Testis (tissue), 3 donors: ENCODE measurements around the gene ARHGAP26. TPM values are rescaled to one million over a fixed set of nuclear protein-coding genes. Genes with fewer than 3 reads are reported as not detected.
"Not testable (repeated sequence)": the region's sequence is repeated elsewhere in the genome, so short reads cannot be mapped to it uniquely, and the experiment has no call there.

Experiments
- DNase-seq: peaks from one replicate; pipeline ENCODE4 v3.0.0-alpha.2; 2019
- H3K27ac ChIP-seq, 2 donors: fragments of 200-600 bp; sonication (generic); one replicate each; pipeline ENCODE4 v1.5.1; 2019
- H3K27me3 ChIP-seq: fragments of 200-600 bp; sonication (generic); one replicate; pipeline ENCODE4 v1.5.1; 2019
- H3K36me3 ChIP-seq: fragments of 200-600 bp; sonication (generic); one replicate; pipeline ENCODE4 v1.5.1; 2017; ENCODE audit warnings: low read depth; ENCODE audit errors: missing control alignments
- H3K4me1 ChIP-seq: fragments of 200-600 bp; sonication (generic); one replicate; pipeline ENCODE4 v1.5.1; 2019
- H3K4me3 ChIP-seq, 2 donors: fragments of 200-600 bp; sonication (generic); one replicate each; pipeline ENCODE4 v1.5.1; 2017 to 2019
- H3K9me3 ChIP-seq: fragments of 200-600 bp; sonication (generic); one replicate; pipeline ENCODE4 v1.5.1; 2017
- CTCF ChIP-seq, 3 experiments: fragments of 450-650 bp in 2 of 3; fragments of 200-600 bp in 1 of 3; sonication (generic) in 1 of 3; IDR thresholded peaks; one replicate each; pipeline ENCODE4 v1.5.1; 2016 to 2019; ENCODE audit warnings: antibody characterized with exemption in 3 of 3, mild to moderate bottlenecking in 2 of 3, moderate library complexity in 1 of 3
- POLR2A ChIP-seq: fragments of 450-650 bp; IDR thresholded peaks from one replicate; pipeline ENCODE4 v1.6.1; 2017; ENCODE audit warnings: antibody characterized with exemption, mild to moderate bottlenecking, moderate library complexity
- WGBS, 2 donors: methylation state at CpG; one replicate each; pipeline ENCODE4 v1.1.5; 2018; 5-methylcytosine and 5-hydroxymethylcytosine counted together
- intact Hi-C: fragments of 100-400 bp; cut with DNase I; formaldehyde crosslinking; loops from one replicate; pipeline ENCODE4 v1.15.1; 2023; ENCODE audit warnings: low total_unique reads
- polyA plus RNA-seq: library from polyadenylated mRNA; stranded (reverse); fragments of 350-450 nt; fragmentation: Illumina TruSeq; extraction: RNeasy Lipid Tissue Mini Kit (QIAGEN cat#74804); gene quantifications from one replicate; pipeline ENCODE4 v1.2.3, GENCODE V29; 2014; ENCODE audit warnings: low read depth, low replicate concordance; ENCODE audit not compliant: insufficient read depth
- total RNA-seq, 2 donors: library from RNA; depleted of rRNA; stranded (reverse); fragments of >200 nt; gene quantifications; one replicate each; pipeline ENCODE4 v1.2.3, GENCODE V29; 2016

Gene ARHGAP26
- total and polyA plus RNA-seq, 3 donors from 2014 or later = 33.8 to 98.7 (median 95.7) TPM

DNA sequence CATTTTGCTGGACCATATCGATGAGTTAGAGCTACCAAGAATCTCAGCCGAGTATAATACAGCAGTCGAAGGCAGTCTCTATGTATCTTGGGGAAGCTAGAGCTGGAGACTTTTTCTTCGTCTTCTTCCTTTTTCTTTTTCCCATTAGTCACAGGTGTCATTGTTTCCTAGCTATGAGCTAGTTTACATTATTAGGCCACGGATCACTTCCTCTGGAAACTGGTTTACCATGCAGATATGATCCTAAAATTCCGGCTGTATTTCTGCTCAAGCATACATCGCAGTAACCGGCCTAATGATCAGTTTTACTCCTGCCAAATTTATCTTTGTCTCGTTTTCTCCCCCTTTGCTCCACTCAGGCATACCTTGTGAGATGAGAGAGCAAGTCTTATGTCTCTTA, 312.8 kb downstream of the ARHGAP26 start:
- TF ChIP-seq CTCF (IDR thresholded peaks at IDR 0.05) (no peak), POLR2A (no peak)
- intact Hi-C loops = no loop called here
- Histone ChIP-seq H3K4me3 (no peak overlapping the region), H3K4me1 (peaks cover 5% of the 10 kb centered on the region), H3K27me3 (no peaks in the 10 kb centered on the region), H3K9me3 (no peaks in the 10 kb centered on the region), H3K36me3 (no peaks in the 10 kb centered on the region), H3K27ac (no peak overlapping the region)
- 89 to 91% methylated on average over 9 of the region's 9 CpGs for WGBS, 2 donors
- DNase-seq = no peak

DNA sequence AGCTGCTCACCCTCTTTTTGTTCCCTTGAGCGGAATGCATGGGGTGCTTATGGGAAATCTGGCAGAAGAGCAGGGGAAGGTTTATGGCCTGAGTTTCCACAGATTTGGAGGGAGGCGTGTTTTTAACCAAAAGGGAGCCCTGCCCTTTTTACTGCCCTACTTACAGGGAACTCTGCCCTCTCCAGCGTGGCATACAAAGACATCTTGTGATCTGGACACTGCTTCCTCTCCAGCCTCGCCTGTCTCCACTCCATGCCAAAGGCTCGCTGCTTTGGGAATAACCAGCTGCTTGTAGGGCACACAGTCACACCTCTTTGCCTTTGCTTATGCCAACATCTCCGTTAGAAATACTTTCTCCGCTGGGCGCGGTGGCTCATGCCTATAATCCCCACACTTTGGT, 314.2 kb downstream of the ARHGAP26 start:
- TF ChIP-seq POLR2A = no peak
- no peak for TF ChIP-seq CTCF (IDR thresholded peaks at IDR 0.05)
- no peak overlapping the region for H3K4me3 ChIP-seq
- H3K36me3 ChIP-seq = no peaks in the 10 kb centered on the region
- H3K27me3 ChIP-seq = no peaks in the 10 kb centered on the region
- no peak for DNase-seq
- H3K4me1 ChIP-seq = no peaks in the 10 kb centered on the region
- WGBS, 2 donors = 88 to 96% methylated on average over 9 of the region's 9 CpGs
- intact Hi-C loops = no loop called here
- H3K9me3 ChIP-seq = no peaks in the 10 kb centered on the region
- no peak overlapping the region for H3K27ac ChIP-seq

DNA sequence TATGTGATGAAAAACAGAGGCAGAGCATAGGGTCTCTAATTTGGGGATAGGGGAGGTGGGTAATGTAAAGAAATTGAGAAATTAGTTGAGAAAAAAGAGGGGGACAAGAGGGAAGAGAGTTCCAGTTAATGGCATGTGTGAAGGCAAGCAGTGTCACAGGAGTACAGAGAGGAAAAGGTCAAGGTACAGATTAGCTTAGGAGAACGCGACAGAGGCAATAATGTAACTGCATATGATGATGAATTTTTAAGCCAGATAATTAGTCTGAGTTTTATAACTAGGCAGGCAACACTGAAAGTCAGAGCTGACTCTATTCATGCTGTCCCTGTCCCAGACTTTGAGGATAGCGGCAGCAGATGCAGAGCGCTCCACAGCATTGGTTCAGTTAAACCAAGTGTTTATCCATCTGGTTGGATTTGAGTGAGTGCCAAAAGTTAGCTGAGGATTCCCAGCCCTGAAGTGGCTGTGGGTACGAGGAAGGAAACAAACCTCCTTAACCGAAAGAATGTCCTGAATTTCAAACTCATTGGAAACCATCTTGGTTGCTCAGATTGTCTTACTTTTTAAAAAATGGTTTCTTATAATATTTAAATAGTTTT, 315.2 kb downstream of the ARHGAP26 start:
- Histone ChIP-seq H3K4me3 (no peak overlapping the region), H3K27me3 (no peaks in the 10 kb centered on the region), H3K9me3 (no peaks in the 10 kb centered on the region), H3K27ac (no peak overlapping the region), H3K4me1 (no peaks in the 10 kb centered on the region), H3K36me3 (no peaks in the 10 kb centered on the region)
- no peak for TF ChIP-seq POLR2A
- no peak for TF ChIP-seq CTCF (IDR thresholded peaks at IDR 0.05)
- whole genome bisulfite sequencing, 2 donors = 77 to 82% methylated on average over 6 of the region's 6 CpGs
- intact Hi-C loops = no loop called here
- DNase-seq = no peak

DNA sequence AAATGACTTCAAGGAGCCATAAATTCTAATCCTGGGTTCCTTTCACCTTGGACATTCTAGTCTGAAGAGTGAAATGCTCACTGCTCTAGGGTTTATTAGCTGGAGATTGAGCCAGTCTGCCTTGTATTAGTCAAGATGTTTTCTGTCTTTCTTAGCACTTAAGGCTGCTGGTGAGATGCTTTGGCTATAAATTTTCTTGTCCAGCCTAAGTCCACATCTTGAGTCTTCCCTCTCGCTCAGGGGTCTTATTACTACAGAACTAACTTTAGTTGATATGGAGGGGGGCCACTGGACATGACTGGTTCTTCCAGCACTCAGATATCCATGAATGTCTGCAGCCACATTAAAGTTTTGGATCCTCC, 316.4 kb downstream of the ARHGAP26 start:
- Histone ChIP-seq H3K36me3 (no peaks in the 10 kb centered on the region), H3K27ac (no peak overlapping the region), H3K4me1 (no peaks in the 10 kb centered on the region), H3K27me3 (no peaks in the 10 kb centered on the region), H3K9me3 (no peaks in the 10 kb centered on the region), H3K4me3 (no peak overlapping the region)
- intact Hi-C loops = no loop called here
- TF ChIP-seq POLR2A (no peak), CTCF (IDR thresholded peaks at IDR 0.05) (no peak)
- DNase-seq = no peak
- 94 to 100% methylated on average over 1 of the region's 1 CpG for WGBS, 2 donors

DNA sequence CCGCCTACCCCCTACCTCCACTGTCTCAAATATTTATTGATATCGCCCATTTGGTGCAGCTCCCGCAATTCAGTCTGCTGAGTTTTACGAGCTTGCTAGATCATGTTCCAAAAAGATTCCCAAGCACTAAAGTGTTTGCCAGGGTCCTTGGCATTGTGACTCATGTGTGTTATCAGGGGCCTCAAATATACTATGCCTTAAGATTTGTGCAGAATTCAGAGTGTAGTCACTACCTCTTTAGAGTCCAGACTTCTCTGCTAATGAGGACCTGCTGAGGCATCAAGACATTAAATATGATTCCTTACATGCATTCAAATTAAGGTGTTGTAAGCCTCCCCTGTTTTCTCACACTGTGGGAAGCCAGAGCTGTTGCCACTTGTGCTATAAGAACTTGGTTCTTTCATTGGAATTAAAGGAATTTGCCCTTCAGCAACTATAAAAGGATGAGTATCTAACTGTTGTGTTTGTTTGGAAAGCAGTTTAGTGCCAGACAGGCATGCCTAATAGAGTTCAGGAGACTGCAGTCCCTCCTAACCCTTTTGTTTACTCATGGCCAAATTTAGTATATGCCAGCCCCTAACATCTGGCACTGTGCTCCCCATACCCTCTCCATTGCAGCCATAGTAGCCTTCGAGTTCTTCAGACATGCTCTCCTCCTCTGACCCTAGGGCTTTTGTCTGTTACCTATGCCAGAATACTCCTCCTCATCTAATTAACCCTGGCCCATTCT, 316.9 kb downstream of the ARHGAP26 start:
- Histone ChIP-seq H3K27ac (no peak overlapping the region), H3K9me3 (no peaks in the 10 kb centered on the region), H3K4me1 (no peaks in the 10 kb centered on the region), H3K4me3 (no peak overlapping the region), H3K27me3 (no peaks in the 10 kb centered on the region), H3K36me3 (no peaks in the 10 kb centered on the region)
- WGBS, 2 donors = 60 to 73% methylated on average over 5 of the region's 5 CpGs
- no peak for DNase-seq
- intact Hi-C loops = no loop called here
- TF ChIP-seq POLR2A (no peak), CTCF (IDR thresholded peaks at IDR 0.05) (no peak)

DNA sequence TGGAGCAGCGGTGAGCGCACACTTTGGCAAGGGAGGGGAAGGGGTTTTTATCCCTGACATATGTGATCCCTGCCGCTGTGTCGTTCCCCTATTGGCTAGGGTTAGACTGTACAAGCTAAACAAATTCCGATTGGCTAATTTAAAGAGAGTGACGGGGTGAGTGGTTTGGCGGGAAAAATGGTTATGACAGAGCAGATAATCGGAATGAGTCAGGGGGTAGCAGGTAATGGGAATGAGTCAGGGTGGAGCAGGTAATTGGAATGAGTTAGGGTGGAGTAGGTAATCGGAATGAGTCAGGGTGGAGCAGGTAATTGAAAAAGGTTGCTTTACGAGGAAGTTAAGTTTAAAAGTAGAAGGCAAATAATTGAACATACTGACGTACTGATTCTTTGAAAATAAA, 318.5 kb downstream of the ARHGAP26 start:
- H3K36me3 ChIP-seq, intact Hi-C loops, H3K4me3 ChIP-seq, H3K27ac ChIP-seq, H3K27me3 ChIP-seq, H3K4me1 ChIP-seq, DNase-seq, H3K9me3 ChIP-seq: not testable (repeated sequence)
- WGBS, 2 donors = 91 to 97% methylated on average over 11 of the region's 11 CpGs

GRCh38 chr5:143090044-143090443, 319.9 kb downstream of the ARHGAP26 start:
- H3K4me3 ChIP-seq, H3K27ac ChIP-seq, H3K4me1 ChIP-seq, H3K27me3 ChIP-seq, H3K9me3 ChIP-seq, intact Hi-C loops, H3K36me3 ChIP-seq, DNase-seq: not testable (repeated sequence)
- 94 to 96% methylated on average over 10 of the region's 10 CpGs for WGBS, 2 donors
